Activated T-cell treated with anti-CD3 and anti-CD28 coated beads for 1 hour (primary cell): Measurements from ENCODE around the gene CITED2.

Source experiments
- DNase-seq: peaks from one replicate; pipeline ENCODE4 v3.0.0-alpha.2; 2020; ENCODE audit warnings: low read depth

CITED2 gene

GRCh38 chr6:139381216-139381865, 6.9 kb upstream of the CITED2 start:
- DNase-seq, result no peak

GRCh38 chr6:139380611-139381010, 6.2 kb upstream of the CITED2 start:
- DNase-seq, result no peak

GRCh38 chr6:139380168-139380567, 5.7 kb upstream of the CITED2 start:
- no peak for DNase-seq

GRCh38 chr6:139378882-139379341, 4.5 kb upstream of the CITED2 start:
- DNase-seq, result no peak

GRCh38 chr6:139378226-139378625, 3.8 kb upstream of the CITED2 start:
- DNase-seq, result no peak

- no peak for DNase-seq
Measured at GRCh38 chr6:139376604-139377218, 2.3 kb upstream of the CITED2 start.

GRCh38 chr6:139376017-139376330, 1.5 kb upstream of the CITED2 start:
- no peak for DNase-seq

- peak; percentile 70 for DNase-seq
Measured at GRCh38 chr6:139375226-139376016, 973 bp upstream of the CITED2 start.

- DNase-seq, result no peak
Measured at GRCh38 chr6:139373928-139374356, 506 bp downstream of the CITED2 start.

- DNase-seq, result peak; percentile 48
Measured at GRCh38 chr6:139373154-139373927, 1.1 kb downstream of the CITED2 start.

GRCh38 chr6:139372326-139373153, 1.9 kb downstream of the CITED2 start:
- no peak for DNase-seq

GRCh38 chr6:139371421-139372203, 2.8 kb downstream of the CITED2 start:
- no peak for DNase-seq

- no peak for DNase-seq
Measured at GRCh38 chr6:139370999-139371345, 3.5 kb downstream of the CITED2 start.

GRCh38 chr6:139370283-139370998, 4.0 kb downstream of the CITED2 start:
- no peak for DNase-seq

- no peak for DNase-seq
Measured at GRCh38 chr6:139369568-139370282, 4.7 kb downstream of the CITED2 start.

- DNase-seq, result no peak
Measured at GRCh38 chr6:139369068-139369467, 5.4 kb downstream of the CITED2 start.

GRCh38 chr6:139368661-139369060, 5.8 kb downstream of the CITED2 start:
- no peak for DNase-seq

- no peak for DNase-seq
Measured at GRCh38 chr6:139367810-139368351, 6.6 kb downstream of the CITED2 start.

GRCh38 chr6:139364982-139365379, 9.5 kb downstream of the CITED2 start:
- DNase-seq, result no peak
